Measurements from ENCODE around the gene KLRC4. TPM values are rescaled to one million over a fixed set of nuclear protein-coding genes. Genes with fewer than 3 reads are reported as not detected.

Gene KLRC4
- total and polyA plus RNA-seq, 2 donors, result 0.23 to 0.37 TPM

DNA sequence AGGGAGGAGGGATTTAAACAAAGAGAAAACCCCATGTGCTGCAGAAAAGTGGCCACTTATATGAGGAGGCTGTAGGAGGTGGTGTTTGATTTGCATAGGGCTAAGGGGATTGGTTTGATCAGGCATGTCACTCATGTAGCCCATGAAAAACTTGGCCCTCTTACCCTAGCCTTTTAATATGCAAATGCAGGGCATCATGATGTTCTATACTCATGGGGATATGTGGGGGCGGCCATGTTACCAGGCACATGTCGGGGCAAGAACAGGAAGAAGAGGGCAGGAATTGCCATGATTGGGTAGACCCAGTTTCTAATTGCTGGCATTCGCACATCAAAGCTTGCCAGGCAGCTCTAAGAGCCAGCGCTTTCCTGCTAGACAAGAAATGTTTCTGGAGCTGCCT is 48.5 kb downstream of the KLRC4 start:
- 84% methylated on average over 4 of the region's 4 CpGs for WGBS
- Histone ChIP-seq H3K4me3 (ENCODE audit: low read depth, low read length) (no peak overlapping the region), H3K4me1 (ENCODE audit: insufficient read depth) (no peaks in the 10 kb centered on the region), H3K36me3 (ENCODE audit: insufficient read depth) (no peaks in the 10 kb centered on the region), H3K27ac (ENCODE audit: low read depth) (no peak overlapping the region)
- no peak for DNase-seq (ENCODE audit: extremely low spot score)

DNA sequence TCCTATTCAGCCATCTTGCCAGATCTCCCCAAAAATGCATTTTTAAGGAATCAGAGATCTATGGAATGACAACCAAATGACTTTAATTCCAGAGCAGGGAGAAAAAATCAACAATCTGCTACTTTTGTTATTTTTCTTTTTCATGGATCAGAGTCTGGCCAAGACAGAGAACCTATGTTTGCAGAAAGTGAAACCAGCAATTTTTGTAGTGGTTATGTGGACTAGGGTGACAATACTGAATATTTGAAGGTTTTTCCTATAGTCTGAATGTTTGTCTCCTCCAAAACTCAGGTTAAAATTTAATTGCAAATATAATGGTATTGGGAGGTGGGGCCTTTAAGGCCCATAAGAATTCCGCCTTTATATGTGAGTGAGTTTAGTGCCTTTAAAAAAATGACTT is 50.6 kb downstream of the KLRC4 start:
- H3K4me1 ChIP-seq (ENCODE audit: insufficient read depth), result no peaks in the 10 kb centered on the region
- no peak overlapping the region for H3K27ac ChIP-seq (ENCODE audit: low read depth)
- WGBS, result 43% methylated on average over 1 of the region's 1 CpG
- no peaks in the 10 kb centered on the region for H3K36me3 ChIP-seq (ENCODE audit: insufficient read depth)
- no peak overlapping the region for H3K4me3 ChIP-seq (ENCODE audit: low read depth, low read length)
- DNase-seq (ENCODE audit: extremely low spot score), result no peak

DNA sequence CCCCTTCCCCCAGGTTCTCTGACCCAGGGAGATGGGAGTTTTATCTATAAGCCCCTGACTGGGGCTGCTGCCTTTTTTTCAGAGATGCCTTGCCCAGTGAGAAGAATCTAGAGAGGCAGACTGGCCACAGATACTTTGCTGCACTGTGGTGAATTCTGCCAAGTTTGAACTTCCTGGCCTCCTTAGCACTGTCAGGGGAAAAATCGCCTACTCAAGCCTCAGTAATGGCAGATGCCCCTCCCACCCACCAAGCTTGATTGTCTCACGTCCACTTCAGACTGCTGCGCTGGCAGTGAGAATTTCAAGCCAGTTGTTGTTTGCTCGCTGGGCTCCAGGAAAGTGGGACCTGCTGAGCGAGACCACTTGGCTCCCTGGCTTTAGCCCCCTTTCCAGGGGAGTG is 51.4 kb downstream of the KLRC4 start:
- Histone ChIP-seq H3K4me1 (ENCODE audit: insufficient read depth) (no peaks in the 10 kb centered on the region), H3K36me3 (ENCODE audit: insufficient read depth) (no peaks in the 10 kb centered on the region), H3K27ac (ENCODE audit: low read depth) (no peak overlapping the region), H3K4me3 (ENCODE audit: low read depth, low read length) (no peak overlapping the region)
- no peak for DNase-seq (ENCODE audit: extremely low spot score)
- WGBS, result 84% methylated on average over 5 of the region's 5 CpGs

Other genes starting within 250 kb of the KLRC4 start
- gene OLR1, start 237.6 kb downstream of the KLRC4 start, total RNA-seq, result 1.2 TPM
- gene OLR1, start 237.6 kb downstream of the KLRC4 start, polyA plus RNA-seq, result 0.27 TPM
- 0.11 TPM for gene TMEM52B, start 230.7 kb downstream of the KLRC4 start, total RNA-seq
- 0.11 TPM for gene TMEM52B, start 230.7 kb downstream of the KLRC4 start, polyA plus RNA-seq
- gene GABARAPL1, start 196.9 kb downstream of the KLRC4 start, total RNA-seq, result 38.0 TPM
- gene GABARAPL1, start 196.9 kb downstream of the KLRC4 start, polyA plus RNA-seq, result 138 TPM
- gene KLRD1, start 101.9 kb downstream of the KLRC4 start, total RNA-seq, result 1.0 TPM
- 1.2 TPM for gene KLRD1, start 101.9 kb downstream of the KLRC4 start, polyA plus RNA-seq
- gene KLRK1, start 19.7 kb downstream of the KLRC4 start, total RNA-seq, result 1.3 TPM
- gene KLRK1, start 19.7 kb downstream of the KLRC4 start, polyA plus RNA-seq, result 1.9 TPM
- gene KLRC3, start 10.8 kb upstream of the KLRC4 start, total RNA-seq, result 0.69 TPM
- gene KLRC3, start 10.8 kb upstream of the KLRC4 start, polyA plus RNA-seq, result 0.49 TPM
- 0.37 TPM for gene KLRC2, start 26.3 kb upstream of the KLRC4 start, total RNA-seq
- gene KLRC2, start 26.3 kb upstream of the KLRC4 start, polyA plus RNA-seq, result 0.20 TPM
- gene KLRC1, start 43.6 kb upstream of the KLRC4 start, total RNA-seq, result 2.4 TPM
- gene KLRC1, start 43.6 kb upstream of the KLRC4 start, polyA plus RNA-seq, result 0.82 TPM
- 1.1 TPM for gene EIF2S3B, start 96.1 kb upstream of the KLRC4 start, total RNA-seq
- 1.6 TPM for gene EIF2S3B, start 96.1 kb upstream of the KLRC4 start, polyA plus RNA-seq
- gene MAGOHB, start 203.9 kb upstream of the KLRC4 start, total RNA-seq, result 49.6 TPM
- gene MAGOHB, start 203.9 kb upstream of the KLRC4 start, polyA plus RNA-seq, result 18.0 TPM

Measured in urinary bladder (tissue), 4 donors.